ENCODE data around the gene EEFSEC. TPM values are rescaled to one million over a fixed set of nuclear protein-coding genes. Genes with fewer than 3 reads are reported as not detected.

Gene EEFSEC
- total RNA-seq, 1 donor from 2014 or later: 6.1 TPM

DNA sequence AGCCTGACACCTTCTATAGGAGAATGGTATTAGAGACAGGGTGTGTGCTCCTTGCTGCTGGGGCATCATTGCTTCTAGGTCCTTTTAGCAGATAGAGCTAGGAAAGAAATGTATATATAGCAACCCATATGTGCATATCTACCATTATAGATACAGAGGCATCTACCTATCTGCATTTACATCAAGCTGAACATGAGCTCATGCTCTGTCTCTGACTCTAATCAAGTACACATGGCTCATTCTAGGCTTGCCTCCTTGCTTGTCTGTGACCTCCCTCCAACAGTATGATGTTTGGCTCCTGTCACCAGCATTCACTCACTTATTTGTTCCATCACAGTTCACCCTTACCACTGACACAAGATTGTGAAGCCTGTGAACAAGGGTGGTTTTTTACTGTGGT is 133.4 kb downstream of the EEFSEC start:
- H3K4me1 Mint-ChIP-seq (ENCODE audit: low read depth, unreplicated experiment): no peaks in the 10 kb centered on the region
- Histone ChIP-seq H3K9ac (ENCODE audit: low read length) (no peak overlapping the region), H3K36me3 (ENCODE audit: insufficient read depth, low read length) (no peaks in the 10 kb centered on the region), H3K79me2 (ENCODE audit: insufficient read depth, low read length) (no peaks in the 10 kb centered on the region), H3K27me3 (ENCODE audit: insufficient read depth, low read length) (no peaks in the 10 kb centered on the region), H2AFZ (ENCODE audit: low read depth, low read length) (no peak overlapping the region), H3K4me3 (ENCODE audit: insufficient read depth, low read depth, low read length) (no peak overlapping the region), H3K4me2 (ENCODE audit: low read length) (no peak overlapping the region), H3K27ac (ENCODE audit: low read depth, low read length) (no peak overlapping the region), H3K9me3 (ENCODE audit: insufficient read depth, low read depth, low read length) (no peaks in the 10 kb centered on the region), H4K20me1 (ENCODE audit: insufficient read depth, low read length) (peaks cover 6% of the 10 kb centered on the region), H3K4me1 (ENCODE audit: insufficient read depth, low read length) (peaks cover 8% of the 10 kb centered on the region)
- H3K27me3 Mint-ChIP-seq (ENCODE audit: low read depth, unreplicated experiment): peaks cover 14% of the 10 kb centered on the region
- H3K27ac Mint-ChIP-seq (ENCODE audit: unreplicated experiment): no peak overlapping the region
- TF ChIP-seq, protein P1, sequence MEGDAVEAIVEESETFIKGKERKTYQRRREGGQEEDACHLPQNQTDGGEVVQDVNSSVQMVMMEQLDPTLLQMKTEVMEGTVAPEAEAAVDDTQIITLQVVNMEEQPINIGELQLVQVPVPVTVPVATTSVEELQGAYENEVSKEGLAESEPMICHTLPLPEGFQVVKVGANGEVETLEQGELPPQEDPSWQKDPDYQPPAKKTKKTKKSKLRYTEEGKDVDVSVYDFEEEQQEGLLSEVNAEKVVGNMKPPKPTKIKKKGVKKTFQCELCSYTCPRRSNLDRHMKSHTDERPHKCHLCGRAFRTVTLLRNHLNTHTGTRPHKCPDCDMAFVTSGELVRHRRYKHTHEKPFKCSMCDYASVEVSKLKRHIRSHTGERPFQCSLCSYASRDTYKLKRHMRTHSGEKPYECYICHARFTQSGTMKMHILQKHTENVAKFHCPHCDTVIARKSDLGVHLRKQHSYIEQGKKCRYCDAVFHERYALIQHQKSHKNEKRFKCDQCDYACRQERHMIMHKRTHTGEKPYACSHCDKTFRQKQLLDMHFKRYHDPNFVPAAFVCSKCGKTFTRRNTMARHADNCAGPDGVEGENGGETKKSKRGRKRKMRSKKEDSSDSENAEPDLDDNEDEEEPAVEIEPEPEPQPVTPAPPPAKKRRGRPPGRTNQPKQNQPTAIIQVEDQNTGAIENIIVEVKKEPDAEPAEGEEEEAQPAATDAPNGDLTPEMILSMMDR (IDR thresholded peaks at IDR 0.05; ENCODE audit: insufficient read depth, low read depth, low read length): no peak
- no peak for TF ChIP-seq EZH2 (IDR thresholded peaks at IDR 0.05; ENCODE audit: insufficient read depth, low read length)
- FAIRE-seq (no peak), DNase-seq (ENCODE audit: low read depth) (no peak)
- no peaks in the 10 kb centered on the region for H3K9me3 Mint-ChIP-seq (ENCODE audit: unreplicated experiment)
- H3K4me3 Mint-ChIP-seq (ENCODE audit: unreplicated experiment): no peak overlapping the region
- peaks cover 10% of the 10 kb centered on the region for H3K36me3 Mint-ChIP-seq (ENCODE audit: low read depth, unreplicated experiment)

DNA sequence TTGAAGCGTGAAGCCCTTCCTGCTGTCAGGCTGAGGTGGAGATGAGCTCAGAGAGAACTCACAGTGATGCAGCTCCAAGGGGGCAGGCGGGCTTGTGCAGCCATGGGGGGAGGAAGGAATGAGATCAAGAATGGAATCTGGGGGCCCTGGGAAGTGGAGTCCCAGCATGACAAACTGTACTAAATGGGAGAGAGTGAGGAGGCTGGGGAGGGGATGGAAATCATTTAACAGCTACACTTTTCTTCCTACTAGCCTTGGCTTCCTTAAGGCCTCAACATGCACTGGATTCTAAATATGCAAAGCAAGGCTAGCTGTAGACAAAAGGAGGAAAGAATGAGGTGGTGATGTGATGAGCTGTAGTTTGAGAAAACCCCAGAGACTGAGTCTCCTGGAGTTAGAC is 133.9 kb downstream of the EEFSEC start:
- Mint-ChIP-seq H3K9me3 (ENCODE audit: unreplicated experiment) (no peaks in the 10 kb centered on the region), H3K27me3 (ENCODE audit: low read depth, unreplicated experiment) (peaks cover 10% of the 10 kb centered on the region), H3K27ac (ENCODE audit: unreplicated experiment) (no peak overlapping the region), H3K4me1 (ENCODE audit: low read depth, unreplicated experiment) (no peaks in the 10 kb centered on the region), H3K36me3 (ENCODE audit: low read depth, unreplicated experiment) (peaks cover 10% of the 10 kb centered on the region), H3K4me3 (ENCODE audit: unreplicated experiment) (no peak overlapping the region)
- H4K20me1 ChIP-seq (ENCODE audit: insufficient read depth, low read length): peaks cover 6% of the 10 kb centered on the region
- H3K27me3 ChIP-seq (ENCODE audit: insufficient read depth, low read length): no peaks in the 10 kb centered on the region
- no peak overlapping the region for H2AFZ ChIP-seq (ENCODE audit: low read depth, low read length)
- no peak overlapping the region for H3K4me2 ChIP-seq (ENCODE audit: low read length)
- no peaks in the 10 kb centered on the region for H3K36me3 ChIP-seq (ENCODE audit: insufficient read depth, low read length)
- no peak overlapping the region for H3K9ac ChIP-seq (ENCODE audit: low read length)
- H3K4me1 ChIP-seq (ENCODE audit: insufficient read depth, low read length): peaks cover 7% of the 10 kb centered on the region
- FAIRE-seq (no peak), DNase-seq (ENCODE audit: low read depth) (no peak)
- H3K9me3 ChIP-seq (ENCODE audit: insufficient read depth, low read depth, low read length): no peaks in the 10 kb centered on the region
- no peaks in the 10 kb centered on the region for H3K79me2 ChIP-seq (ENCODE audit: insufficient read depth, low read length)
- no peak overlapping the region for H3K4me3 ChIP-seq (ENCODE audit: insufficient read depth, low read depth, low read length)
- TF ChIP-seq, protein P1 (IDR thresholded peaks at IDR 0.05; ENCODE audit: insufficient read depth, low read depth, low read length): no peak
- TF ChIP-seq EZH2 (IDR thresholded peaks at IDR 0.05; ENCODE audit: insufficient read depth, low read length): no peak
- H3K27ac ChIP-seq (ENCODE audit: low read depth, low read length): no peak overlapping the region

DNA sequence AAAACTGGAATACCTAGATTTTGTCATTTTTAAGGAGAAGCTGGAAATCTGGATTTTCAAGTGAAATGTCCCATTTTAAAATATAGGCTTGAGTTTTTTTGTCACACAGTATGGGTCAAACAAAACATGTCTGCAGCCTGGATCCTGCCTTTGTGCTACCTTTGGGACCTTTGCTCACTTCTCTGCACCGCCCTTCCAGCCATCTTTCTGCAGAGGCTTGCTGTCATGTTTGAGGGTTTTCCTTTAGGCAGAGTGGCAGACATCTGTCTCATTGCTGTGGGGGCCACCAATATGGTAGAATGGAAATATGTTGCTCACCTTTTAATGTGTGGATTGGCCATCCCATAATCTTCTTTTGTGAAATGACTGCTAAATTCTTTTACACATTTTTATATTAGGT is 136.3 kb downstream of the EEFSEC start:
- H4K20me1 ChIP-seq (ENCODE audit: insufficient read depth, low read length): peaks cover 6% of the 10 kb centered on the region
- H3K79me2 ChIP-seq (ENCODE audit: insufficient read depth, low read length): no peaks in the 10 kb centered on the region
- H3K4me1 ChIP-seq (ENCODE audit: insufficient read depth, low read length): no peaks in the 10 kb centered on the region
- Mint-ChIP-seq H3K27me3 (ENCODE audit: low read depth, unreplicated experiment) (peaks cover 6% of the 10 kb centered on the region), H3K27ac (ENCODE audit: unreplicated experiment) (no peak overlapping the region), H3K9me3 (ENCODE audit: unreplicated experiment) (no peaks in the 10 kb centered on the region), H3K4me1 (ENCODE audit: low read depth, unreplicated experiment) (no peaks in the 10 kb centered on the region), H3K4me3 (ENCODE audit: unreplicated experiment) (no peak overlapping the region), H3K36me3 (ENCODE audit: low read depth, unreplicated experiment) (peaks cover 10% of the 10 kb centered on the region)
- TF ChIP-seq EZH2 (IDR thresholded peaks at IDR 0.05; ENCODE audit: insufficient read depth, low read length): no peak
- TF ChIP-seq, protein P1 (IDR thresholded peaks at IDR 0.05; ENCODE audit: insufficient read depth, low read depth, low read length): no peak
- H3K27ac ChIP-seq (ENCODE audit: low read depth, low read length): no peak overlapping the region
- H3K9me3 ChIP-seq (ENCODE audit: insufficient read depth, low read depth, low read length): no peaks in the 10 kb centered on the region
- no peak overlapping the region for H3K4me2 ChIP-seq (ENCODE audit: low read length)
- H3K36me3 ChIP-seq (ENCODE audit: insufficient read depth, low read length): no peaks in the 10 kb centered on the region
- H3K27me3 ChIP-seq (ENCODE audit: insufficient read depth, low read length): no peaks in the 10 kb centered on the region
- no peak overlapping the region for H3K4me3 ChIP-seq (ENCODE audit: insufficient read depth, low read depth, low read length)
- no peak overlapping the region for H3K9ac ChIP-seq (ENCODE audit: low read length)
- H2AFZ ChIP-seq (ENCODE audit: low read depth, low read length): no peak overlapping the region
- no peak for FAIRE-seq
- no peak for DNase-seq (ENCODE audit: low read depth)
